Right lung (tissue), 5 donors: ENCODE data around the gene PTPRM. TPM values are rescaled to one million over a fixed set of nuclear protein-coding genes. Genes with fewer than 3 reads are reported as not detected.

Experiments
- DNase-seq, 2 donors: peaks; one replicate each; pipeline ENCODE4 v3.0.0-alpha.2; 2013
- polyA plus RNA-seq, 5 donors: library from polyadenylated mRNA; unstranded; fragments of 120-200 nt; gene quantifications; one replicate each; pipeline versions ENCODE4 v1.2.1 to v1.2.3, GENCODE V29; 2013; ENCODE audit warnings: inconsistent platforms in 1 of 5, low replicate concordance in 1 of 5; ENCODE audit not compliant: insufficient read length in 5 of 5, insufficient read depth in 1 of 5

Gene PTPRM
- polyA plus RNA-seq, 5 donors, result 81.3 to 105 (median 93.0) TPM

GRCh38 chr18:7805880-7806279 is 238.8 kb downstream of the PTPRM start:
- DNase-seq, result no peak

DNA sequence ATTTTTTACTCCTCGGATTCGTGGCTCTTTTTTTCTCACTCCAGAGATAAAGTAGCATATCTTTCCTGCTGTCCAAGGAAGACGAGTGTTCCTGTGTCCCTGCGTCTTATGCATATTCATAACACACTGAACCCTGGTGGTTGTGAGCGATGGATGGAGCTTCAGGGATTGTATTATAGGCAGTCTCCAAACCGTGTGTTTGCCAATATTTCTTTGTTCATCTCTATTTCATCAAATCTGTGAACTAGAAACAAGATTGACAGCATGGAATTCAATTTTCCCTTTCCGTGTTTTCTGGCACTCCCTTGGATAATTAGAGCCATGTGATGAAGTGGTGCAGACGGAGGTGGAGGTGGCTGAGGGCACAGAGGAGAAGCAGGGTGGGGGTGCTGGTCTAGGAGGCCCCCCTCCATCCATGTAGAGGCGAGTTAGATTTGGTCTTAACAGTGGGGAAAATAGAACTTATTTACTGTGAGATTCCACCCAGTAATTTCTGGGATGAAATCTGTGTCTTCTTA is 240.9 kb downstream of the PTPRM start:
- no peak for DNase-seq

DNA sequence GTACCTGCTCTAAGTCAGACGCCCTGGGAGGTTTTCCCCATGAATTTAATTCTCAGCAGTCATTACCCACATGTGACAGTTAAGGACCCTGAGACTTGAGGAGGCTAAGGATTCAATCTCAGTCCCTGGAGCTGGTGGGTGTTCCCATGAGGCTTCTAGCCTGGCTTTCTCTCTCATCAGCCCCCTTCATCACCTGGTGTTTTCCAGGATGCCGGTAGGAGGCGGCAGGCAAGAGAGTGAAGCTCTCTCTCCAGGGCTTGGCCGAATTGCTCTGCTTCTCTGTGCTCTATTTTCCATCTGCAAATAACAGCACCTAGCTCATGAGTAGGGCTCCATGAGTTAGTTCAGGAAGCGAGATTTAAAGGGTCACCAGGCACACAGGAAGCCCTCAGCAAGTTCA is 241.9 kb downstream of the PTPRM start:
- DNase-seq, result no peak

- no peak for DNase-seq
Measured at GRCh38 chr18:7809455-7809854, 242.3 kb downstream of the PTPRM start.

DNA sequence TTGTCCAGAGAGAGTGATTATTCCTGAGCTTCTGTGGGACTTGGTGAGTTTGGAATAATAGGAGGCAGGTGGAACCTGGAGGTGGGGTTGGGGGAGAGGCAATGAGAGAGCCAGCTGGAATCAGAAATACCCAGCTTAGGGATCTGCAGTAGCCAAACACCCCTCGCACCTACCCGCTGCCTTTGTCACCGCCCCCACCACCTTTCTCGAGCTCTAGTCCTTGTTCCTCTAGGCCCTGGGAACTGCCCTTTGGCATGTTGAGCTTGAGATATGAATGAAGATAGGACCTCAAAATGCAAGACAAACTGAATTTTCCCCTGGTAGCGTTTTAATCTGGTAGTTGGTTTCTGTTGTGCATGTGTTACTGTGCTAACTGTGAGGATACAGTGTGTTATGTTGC is 242.9 kb downstream of the PTPRM start:
- DNase-seq, result no peak

DNA sequence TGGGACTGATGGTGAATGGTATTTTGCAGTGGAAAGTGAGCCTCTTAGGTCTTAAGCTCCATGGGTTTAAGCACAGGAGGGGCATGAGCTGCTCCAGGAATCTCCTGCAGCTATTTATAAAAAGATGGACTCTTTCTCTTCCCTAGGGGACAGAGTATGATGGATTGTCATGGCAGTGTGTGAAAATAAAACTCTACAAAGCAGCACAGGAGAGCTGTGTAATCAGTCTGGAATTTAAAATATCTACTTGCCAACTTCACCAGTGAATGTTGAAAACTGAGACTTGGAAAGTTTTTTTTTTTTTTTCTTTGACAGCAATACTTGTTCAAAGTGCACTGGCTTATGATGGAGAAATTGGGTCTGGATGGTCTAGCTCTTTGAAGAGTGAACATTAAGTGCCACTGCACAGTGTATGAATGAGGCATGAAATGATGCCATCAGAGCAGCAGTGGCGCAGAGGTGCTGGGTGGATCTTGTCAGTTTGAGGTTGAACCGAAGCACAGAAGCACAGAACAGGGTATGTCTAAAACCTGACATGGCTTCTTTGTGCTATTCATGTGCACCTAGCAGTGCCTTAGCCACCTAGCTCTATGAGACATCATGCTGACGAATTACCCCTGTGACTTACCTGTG is 245.4 kb downstream of the PTPRM start:
- DNase-seq, result no peak

- no peak for DNase-seq
Measured at GRCh38 chr18:7813131-7813530, 246.0 kb downstream of the PTPRM start.

GRCh38 chr18:7814754-7815315 is 247.7 kb downstream of the PTPRM start:
- no peak for DNase-seq

DNA sequence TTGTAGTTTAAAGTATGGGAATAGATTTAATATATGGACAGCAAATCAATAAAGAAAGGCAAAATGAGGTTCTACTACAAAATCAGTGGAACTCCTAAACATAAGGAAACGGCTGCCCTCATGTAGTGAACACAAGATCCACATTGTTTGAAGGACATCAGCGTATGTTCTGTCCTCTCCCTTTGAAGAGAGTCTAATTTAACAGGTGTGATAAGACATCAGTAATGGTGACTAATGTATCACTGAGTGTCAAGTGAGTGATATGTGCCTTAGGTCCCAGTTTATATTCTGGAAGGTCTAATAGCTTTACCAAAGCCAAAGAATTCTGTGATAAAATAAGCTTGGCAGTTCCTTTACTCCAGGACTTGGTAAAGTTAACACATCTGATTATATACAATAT is 248.7 kb downstream of the PTPRM start:
- no peak for DNase-seq

DNA sequence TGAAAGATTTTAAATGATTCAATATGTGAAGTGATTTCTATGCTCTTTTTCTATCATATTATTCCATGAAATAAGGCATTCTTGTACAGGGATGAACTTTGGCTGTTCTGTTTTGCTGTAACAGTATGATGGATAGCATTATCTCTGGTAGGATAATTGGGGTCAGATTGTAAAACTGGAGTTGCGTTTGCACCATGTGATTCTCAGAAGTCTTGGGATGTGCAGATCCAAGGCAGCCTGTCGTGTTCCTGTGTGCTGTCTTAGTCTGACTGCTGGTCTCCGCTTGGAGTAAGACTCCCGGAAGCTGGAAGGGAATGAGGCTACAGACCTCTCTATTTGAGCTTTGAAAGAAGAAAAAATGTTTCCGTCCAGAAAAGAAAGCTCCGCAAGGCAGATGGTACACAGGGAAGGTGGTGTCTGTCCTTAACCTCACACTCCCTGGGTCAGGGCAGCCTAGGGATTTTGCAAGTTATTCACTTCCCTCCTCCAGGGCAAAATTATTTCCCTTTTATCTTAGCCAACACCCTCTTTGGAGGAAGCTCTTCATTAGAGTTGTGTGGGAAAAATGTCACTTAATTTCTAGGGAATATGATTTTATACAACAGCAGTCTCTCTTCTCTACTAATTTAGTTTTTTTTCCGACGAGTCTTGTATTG is 250.6 kb downstream of the PTPRM start:
- no peak for DNase-seq

GRCh38 chr18:7821784-7822183 is 254.7 kb downstream of the PTPRM start:
- no peak for DNase-seq

- DNase-seq, result no peak
Measured at GRCh38 chr18:7822435-7823331, 255.6 kb downstream of the PTPRM start.

GRCh38 chr18:7824970-7825369 is 257.9 kb downstream of the PTPRM start:
- no peak for DNase-seq

DNA sequence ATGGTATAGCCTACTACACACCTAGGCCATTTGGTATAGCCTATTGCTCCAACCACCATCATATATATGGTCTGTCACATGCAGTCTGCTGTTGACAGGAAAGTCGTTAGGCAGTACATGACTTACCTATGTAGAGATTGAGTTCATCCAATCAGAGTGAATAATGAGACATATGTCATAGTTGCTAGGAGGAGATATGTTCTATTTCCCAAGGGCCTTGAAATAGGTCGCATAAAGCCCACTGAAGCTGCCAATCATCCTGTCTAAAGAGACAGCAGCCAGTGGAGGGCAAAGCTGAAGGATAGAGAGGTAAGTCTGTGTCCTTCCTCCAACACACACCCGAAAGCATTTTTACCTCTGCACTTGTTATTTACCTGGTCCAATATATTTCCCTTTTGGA is 263.4 kb downstream of the PTPRM start:
- no peak for DNase-seq

DNA sequence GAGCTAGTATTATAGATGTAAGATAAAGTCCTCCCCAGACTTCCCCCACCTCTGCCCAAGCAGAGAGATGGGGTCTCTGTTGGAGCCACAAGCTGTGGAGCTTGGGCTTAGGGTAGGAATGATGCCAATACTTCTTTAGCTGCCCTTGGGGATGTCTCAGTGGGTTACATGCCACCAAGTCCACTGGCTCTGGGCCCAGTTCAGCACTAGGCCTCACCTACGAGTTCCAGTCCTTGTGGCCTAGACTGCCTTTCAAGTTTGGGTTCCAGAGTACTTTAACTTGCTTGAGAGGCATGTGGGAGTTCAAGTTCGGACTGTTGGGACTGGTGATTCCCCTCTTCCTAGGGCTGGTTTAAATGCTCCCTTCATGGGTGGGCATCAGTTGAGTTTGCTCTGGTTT is 272.4 kb downstream of the PTPRM start:
- DNase-seq, result no peak

DNA sequence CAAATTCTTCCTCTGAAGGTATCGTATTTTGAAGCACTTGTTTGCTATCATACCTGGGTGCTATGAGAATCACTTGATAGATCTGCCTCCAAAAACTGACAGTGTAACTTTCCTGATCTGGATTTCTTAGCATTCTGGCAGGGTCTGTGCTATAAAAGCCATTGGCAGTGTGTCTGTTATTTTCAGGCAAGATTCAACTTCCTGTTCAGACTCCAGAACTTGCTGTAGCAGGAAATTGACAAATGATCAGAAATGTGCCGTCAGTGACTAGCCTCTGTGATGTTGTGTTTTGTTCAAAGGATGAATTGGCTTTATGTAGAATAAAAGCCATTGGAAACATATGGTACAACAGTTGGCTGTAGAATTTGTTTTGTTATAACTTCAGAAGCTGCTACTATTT is 273.3 kb downstream of the PTPRM start:
- DNase-seq, result no peak

DNA sequence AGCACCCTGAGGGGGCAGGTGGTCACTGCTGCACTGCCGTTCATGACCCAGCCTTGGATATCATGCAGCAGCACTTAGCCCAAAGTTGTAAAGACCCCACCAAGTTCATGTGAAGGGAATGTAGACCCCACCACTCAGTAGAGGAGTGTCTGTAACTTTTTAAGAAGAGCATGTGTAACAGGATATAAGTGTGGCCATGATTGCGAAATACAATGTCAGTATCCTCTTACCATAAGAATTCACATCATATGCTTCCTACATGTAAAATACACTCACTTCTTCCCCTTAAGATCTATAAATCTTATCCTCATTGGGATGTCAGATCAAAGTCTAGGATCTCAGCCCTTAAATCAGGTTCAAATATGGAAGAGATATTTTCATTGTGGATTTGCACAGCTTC is 276.9 kb downstream of the PTPRM start:
- no peak for DNase-seq

DNA sequence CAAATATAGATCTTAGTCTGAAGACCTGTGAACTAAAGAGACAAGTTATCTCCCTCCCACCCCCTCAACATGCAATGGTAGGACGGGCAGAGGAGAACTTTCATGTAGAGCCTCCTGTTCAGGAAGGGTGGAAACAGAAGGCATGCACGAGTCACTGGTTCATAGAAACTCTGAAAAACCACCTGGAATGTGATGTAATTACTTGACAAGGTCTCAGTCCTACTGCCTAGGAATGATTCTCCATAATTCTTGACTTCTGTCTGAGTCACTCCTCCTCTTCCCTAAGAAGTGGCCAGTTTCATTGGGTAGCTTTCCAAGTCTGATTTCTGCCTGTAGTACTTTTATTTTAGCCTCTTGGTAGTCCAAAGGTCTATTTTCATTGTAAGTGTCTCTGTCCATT is 277.3 kb downstream of the PTPRM start:
- no peak for DNase-seq

GRCh38 chr18:7846335-7846734 is 279.2 kb downstream of the PTPRM start:
- no peak for DNase-seq

GRCh38 chr18:7847357-7848053 is 280.4 kb downstream of the PTPRM start:
- DNase-seq, result peak in 1 of 2 donors; percentile 21

DNA sequence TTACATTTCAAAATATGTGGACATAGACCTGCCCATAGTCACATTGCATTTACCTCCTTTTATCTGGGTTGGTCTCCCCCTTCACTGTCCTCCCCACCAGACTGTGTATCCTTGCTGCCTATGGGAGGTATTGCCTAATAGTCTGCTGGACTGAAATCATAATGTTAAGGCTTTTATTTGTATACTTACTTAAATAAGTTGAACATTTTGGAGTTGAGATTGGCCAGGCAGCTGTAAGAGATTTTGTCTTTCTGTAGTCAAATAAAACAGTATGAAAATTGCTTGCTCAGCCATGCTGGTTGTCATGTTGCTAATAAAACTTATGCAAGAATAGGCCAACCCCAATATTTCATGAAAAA is 280.9 kb downstream of the PTPRM start:
- DNase-seq, result peak; percentile 43 to 49

- no peak for DNase-seq
Measured at GRCh38 chr18:7850446-7850845, 283.3 kb downstream of the PTPRM start.
